Right lobe of liver (tissue), 6 donors: ENCODE results near the gene GPR15LG. TPM values are rescaled to one million over a fixed set of nuclear protein-coding genes. Genes with fewer than 3 reads are reported as not detected.
"Not testable (repeated sequence)": the region's sequence is repeated elsewhere in the genome, so short reads cannot be mapped to it uniquely, and the experiment has no call there.

Experiments
- ATAC-seq, 4 donors: fragments of 200-7000 bp; cut with Tn5 transposase; one replicate each; pipeline ENCODE4 v1.9.1; 2020; ENCODE audit warnings: mild to moderate bottlenecking in 4 of 4, moderate library complexity in 4 of 4
- DNase-seq, 3 donors: peaks; one replicate each; pipeline ENCODE4 v3.0.0-alpha.2; 2020
- H3K27ac ChIP-seq, 3 donors: fragments of 200-600 bp; one replicate each; pipeline ENCODE4 v1.8.0; 2022
- H3K27me3 ChIP-seq, 2 donors: fragments of 200-600 bp; one replicate each; pipeline ENCODE4 v1.8.0; 2022
- H3K36me3 ChIP-seq, 4 donors: fragments of 200-600 bp; sonication (generic) in 1 of 4; one replicate each; pipeline versions ENCODE4 v1.5.1 to v1.8.0; 2017 to 2022; ENCODE audit warnings: control low read depth in 1 of 4
- H3K4me1 ChIP-seq, 4 donors: fragments of 200-600 bp; sonication (generic) in 1 of 4; one replicate each; pipeline versions ENCODE4 v1.5.1 to v1.8.0; 2017 to 2022; ENCODE audit warnings: control low read depth in 1 of 4
- H3K4me3 ChIP-seq, 3 donors: fragments of 200-600 bp; one replicate each; pipeline ENCODE4 v1.8.0; 2022
- H3K9me3 ChIP-seq, 4 donors: fragments of 200-600 bp; sonication (generic) in 1 of 4; one replicate each; pipeline versions ENCODE4 v1.5.1 to v1.8.0; 2017 to 2022; ENCODE audit warnings: control low read depth in 1 of 4
- POLR2A ChIP-seq: fragments of 450-650 bp; IDR thresholded peaks from one replicate; pipeline ENCODE4 v1.6.1; 2017; ENCODE audit warnings: antibody characterized with exemption, mild to moderate bottlenecking
- WGBS: methylation state at CpG from one replicate; pipeline ENCODE4 v1.1.6; 2018; ENCODE audit warnings: low coverage, low lambda C conversion rate; ENCODE audit not compliant: insufficient coverage; ENCODE audit errors: missing lambda C conversion rate; 5-methylcytosine and 5-hydroxymethylcytosine counted together
- intact Hi-C, 2 donors: fragments of 100-400 bp; cut with DNase I; formaldehyde crosslinking; loops; one replicate each; pipeline versions ENCODE4 v1.11.2 to v1.14.1; 2022
- long read RNA-seq: library from polyadenylated mRNA; unstranded; transcript quantifications from one replicate; pipeline ENCODE4 v2.0.0, GENCODE V29; 2019
- total RNA-seq, 6 experiments: library from RNA; depleted of rRNA in 2 of 6; stranded (reverse); fragments of >200 nt in 2 of 6; fragmentation: NEBNext Ultra II Directional in 3 of 6; extraction: Animal tissue kit (Norgen Biotek cat#: 25700) in 3 of 6; gene quantifications; one replicate each; pipeline versions ENCODE4 v1.1.0 to v1.2.4, GENCODE V29; 2016 to 2023
- TF ChIP-seq, protein P1 (sequence below), 4 donors: fragments of 200-600 bp in 3 of 4; fragments of 450-650 bp in 1 of 4; IDR thresholded peaks; one replicate each; pipeline versions ENCODE4 v1.5.1 to v1.8.0; 2016 to 2022; ENCODE audit warnings: antibody characterized with exemption in 4 of 4, mild to moderate bottlenecking in 2 of 4
- donor health status: DM: no; HTN: yes; CAD: no.
- donor health status: DM: no; HTN: no; CAD: no.
- donor health status: DM: no; HTN: no; CAD: no.
- donor health status: DM: no; HTN: yes; CAD: no.
- donor health status: DM: no; HTN: yes; CAD: no.

GPR15LG gene
- total RNA-seq: not detected
- long read RNA-seq: 0 reads

DNA sequence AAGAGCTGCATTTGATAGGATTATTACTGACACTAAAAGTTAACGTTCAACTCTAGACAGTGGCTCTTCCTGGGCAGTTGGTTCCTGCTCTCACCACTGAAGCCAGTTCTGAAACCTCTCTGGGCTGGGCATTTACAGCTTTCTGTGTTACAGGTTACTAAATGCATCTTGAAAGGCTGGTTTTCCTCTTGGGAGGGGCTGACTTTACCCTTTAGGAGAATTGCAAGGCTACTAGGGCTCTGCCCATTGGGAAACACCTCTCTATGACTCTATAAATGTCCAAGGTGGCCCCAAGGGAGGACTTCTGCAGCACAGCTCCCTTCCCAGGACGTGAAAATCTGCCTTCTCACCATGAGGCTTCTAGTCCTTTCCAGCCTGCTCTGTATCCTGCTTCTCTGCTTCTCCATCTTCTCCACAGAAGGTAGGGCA is at the start of gene GPR15LG:
Gene GPR15LG, plus strand, starts transcription at position 301 of the 429 bp plus-strand sequence. Its CDS starts 51 bp downstream, at position 352.
- no peak for ATAC-seq
- Histone ChIP-seq H3K36me3 (no peaks in the 10 kb centered on the region), H3K4me1 (no peaks in the 10 kb centered on the region), H3K9me3 (no peaks in the 10 kb centered on the region), H3K4me3 (no peak within 1 kb of the TSS), H3K27me3 (no peaks in the 10 kb centered on the region), H3K27ac (no peak within 1 kb of the TSS)
- WGBS: 56% methylated on average over 2 of the region's 2 CpGs
- no peak for DNase-seq
- intact Hi-C loops: no loop called here
- TF ChIP-seq, protein P1, sequence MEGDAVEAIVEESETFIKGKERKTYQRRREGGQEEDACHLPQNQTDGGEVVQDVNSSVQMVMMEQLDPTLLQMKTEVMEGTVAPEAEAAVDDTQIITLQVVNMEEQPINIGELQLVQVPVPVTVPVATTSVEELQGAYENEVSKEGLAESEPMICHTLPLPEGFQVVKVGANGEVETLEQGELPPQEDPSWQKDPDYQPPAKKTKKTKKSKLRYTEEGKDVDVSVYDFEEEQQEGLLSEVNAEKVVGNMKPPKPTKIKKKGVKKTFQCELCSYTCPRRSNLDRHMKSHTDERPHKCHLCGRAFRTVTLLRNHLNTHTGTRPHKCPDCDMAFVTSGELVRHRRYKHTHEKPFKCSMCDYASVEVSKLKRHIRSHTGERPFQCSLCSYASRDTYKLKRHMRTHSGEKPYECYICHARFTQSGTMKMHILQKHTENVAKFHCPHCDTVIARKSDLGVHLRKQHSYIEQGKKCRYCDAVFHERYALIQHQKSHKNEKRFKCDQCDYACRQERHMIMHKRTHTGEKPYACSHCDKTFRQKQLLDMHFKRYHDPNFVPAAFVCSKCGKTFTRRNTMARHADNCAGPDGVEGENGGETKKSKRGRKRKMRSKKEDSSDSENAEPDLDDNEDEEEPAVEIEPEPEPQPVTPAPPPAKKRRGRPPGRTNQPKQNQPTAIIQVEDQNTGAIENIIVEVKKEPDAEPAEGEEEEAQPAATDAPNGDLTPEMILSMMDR (IDR thresholded peaks at IDR 0.05): no peak
- no peak for TF ChIP-seq POLR2A

DNA sequence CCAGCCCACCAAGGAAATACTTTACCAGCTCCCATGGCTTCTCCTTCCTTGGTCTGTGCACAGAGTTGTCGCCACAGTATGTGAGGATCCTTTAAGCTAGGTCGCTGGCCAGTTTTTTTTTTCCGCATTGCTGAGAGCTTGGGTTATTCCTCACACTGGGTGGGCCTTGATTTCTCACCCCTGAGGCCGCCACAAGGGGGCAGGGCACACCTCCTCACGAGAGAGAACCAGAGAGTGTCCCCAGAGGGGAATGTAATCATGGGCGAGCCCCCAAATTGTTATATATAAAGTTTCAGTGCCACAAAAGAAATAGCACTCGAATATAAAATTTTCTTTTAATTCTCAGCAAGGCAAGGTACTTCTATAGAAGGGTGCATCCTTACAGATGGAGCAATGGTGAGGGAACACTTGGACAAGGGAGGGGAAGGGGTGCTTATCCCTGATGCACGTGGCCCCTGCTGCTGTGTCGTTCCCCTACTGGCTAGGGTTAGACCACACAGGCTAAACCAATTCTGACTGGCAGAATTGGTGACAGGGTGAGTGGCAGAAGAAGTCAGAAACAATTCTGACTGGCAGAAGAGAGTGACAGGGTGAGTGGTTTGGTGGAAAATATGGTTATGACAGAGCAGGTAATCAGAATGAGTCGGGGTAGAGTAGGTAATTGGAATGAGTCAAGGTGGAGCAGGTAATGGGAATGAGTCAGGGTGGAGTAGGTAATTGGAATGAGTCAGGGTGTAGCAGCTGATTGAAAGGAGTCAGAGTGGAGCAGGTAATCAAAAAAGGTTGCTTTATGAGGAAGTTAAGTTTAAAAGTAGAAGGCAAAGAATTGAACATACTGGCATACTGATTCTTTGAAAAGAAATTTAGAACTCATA is 47.5 kb upstream of the GPR15LG start:
- intact Hi-C loops, H3K27me3 ChIP-seq: not testable (repeated sequence)
- TF ChIP-seq, protein P1 (IDR thresholded peaks at IDR 0.05): peak in 1 of 4 donors; percentile 7

DNA sequence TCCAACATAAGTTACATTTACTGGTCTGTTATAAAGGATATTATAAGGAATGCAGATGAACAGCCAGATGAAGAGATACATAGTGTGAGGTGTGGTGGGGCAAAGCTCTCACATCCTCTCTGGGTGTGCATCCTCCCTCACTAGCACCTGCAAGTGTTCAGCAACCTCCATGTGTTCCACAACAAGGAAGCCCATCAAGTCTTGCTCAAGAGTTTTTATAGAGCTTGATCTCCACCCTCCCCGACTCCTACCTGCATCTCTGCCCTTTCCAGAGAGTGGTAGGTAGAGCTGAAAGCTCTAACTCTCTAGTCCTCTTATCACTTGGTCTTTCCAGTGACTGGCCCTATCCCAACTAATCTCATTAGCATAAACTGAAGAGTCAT is 46.8 kb upstream of the GPR15LG start:
- ATAC-seq: no peak
- Histone ChIP-seq H3K4me3 (no peak overlapping the region), H3K27me3 (no peaks in the 10 kb centered on the region), H3K9me3 (no peaks in the 10 kb centered on the region), H3K36me3 (no peaks in the 10 kb centered on the region), H3K4me1 (no peaks in the 10 kb centered on the region), H3K27ac (no peak overlapping the region)
- intact Hi-C loops: no loop called here
- DNase-seq: no peak
- TF ChIP-seq, protein P1 (IDR thresholded peaks at IDR 0.05): no peak
- no peak for TF ChIP-seq POLR2A
- 38% methylated on average over 1 of the region's 1 CpG for WGBS

More for the DNA sequence above, 47.5 kb upstream of the GPR15LG start:
- not testable (repeated sequence) for H3K4me3 ChIP-seq, H3K27ac ChIP-seq, H3K4me1 ChIP-seq, DNase-seq, ATAC-seq, H3K9me3 ChIP-seq, H3K36me3 ChIP-seq
- 66% methylated on average over 10 of the region's 10 CpGs for WGBS

DNA sequence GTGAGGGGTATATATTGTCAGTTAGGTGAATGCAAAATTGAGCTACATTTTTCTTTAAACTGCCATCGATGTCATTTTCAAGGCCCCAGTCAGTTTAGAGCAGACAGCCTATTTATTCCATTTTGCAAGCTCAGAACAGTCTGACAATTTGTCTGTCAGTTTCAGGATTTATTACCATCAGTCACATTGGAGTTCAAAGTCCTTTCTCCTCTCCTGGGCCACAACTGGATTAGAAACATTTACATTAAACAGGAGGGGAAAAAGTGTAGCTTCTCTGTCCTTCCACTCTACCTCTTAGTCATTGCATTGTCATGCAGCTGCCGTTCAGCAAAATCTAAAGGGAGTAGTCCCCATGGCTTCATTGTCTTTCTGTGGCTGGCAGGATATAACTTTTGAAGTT is 37.8 kb upstream of the GPR15LG start:
- no peak for DNase-seq
- Histone ChIP-seq H3K4me1 (peaks cover 0 to 8% (median 2%) of the 10 kb centered on the region in 4 donors), H3K27ac (no peak overlapping the region), H3K36me3 (no peaks in the 10 kb centered on the region), H3K9me3 (no peaks in the 10 kb centered on the region), H3K4me3 (no peak overlapping the region), H3K27me3 (no peaks in the 10 kb centered on the region)
- 46% methylated on average over 2 of the region's 2 CpGs for WGBS
- intact Hi-C loops: no loop called here
- TF ChIP-seq, protein P1 (IDR thresholded peaks at IDR 0.05): no peak
- no peak for TF ChIP-seq POLR2A
- ATAC-seq: no peak
